GM20431 (cell line): ENCODE results near the gene GHITM.
"Not testable (repeated sequence)": the region's sequence is repeated elsewhere in the genome, so short reads cannot be mapped to it uniquely, and the experiment has no call there.

Source experiments
- in situ Hi-C: fragments of 300-500 bp; cut with MseI, MboI; formaldehyde crosslinking; loops from one replicate; pipeline ENCODE4 v1.15.0; 2020; ENCODE audit warnings: low sequenced_read_pairs; ENCODE audit not compliant: unreplicated experiment

GHITM gene

GRCh38 chr10:84140036-84140379 is 699 bp downstream of the GHITM start:
- in situ Hi-C loops = no loop called here

GRCh38 chr10:84147347-84147746 is 8.0 kb downstream of the GHITM start:
- in situ Hi-C loops = no loop called here

- in situ Hi-C loops = not testable (repeated sequence)
These were observed 8.8 kb downstream of the GHITM start for GRCh38 chr10:84148006-84148597.

- in situ Hi-C loops = loop anchor here (10.0 kb wide), 1 partner anchor 55 kb away; no protein-coding TSS in a partner anchor
These were observed 10.5 kb downstream of the GHITM start for GRCh38 chr10:84149854-84150253.

GRCh38 chr10:84152769-84153168 is 13.5 kb downstream of the GHITM start:
- in situ Hi-C loops = loop anchor here (10.0 kb wide), 1 partner anchor 52 kb away; no protein-coding TSS in a partner anchor

GRCh38 chr10:84155521-84155920 is 16.2 kb downstream of the GHITM start:
- in situ Hi-C loops = loop anchor here (10.0 kb wide), 1 partner anchor 49 kb away; no protein-coding TSS in a partner anchor

- in situ Hi-C loops = loop anchor here (10.0 kb wide), 1 partner anchor 49 kb away; no protein-coding TSS in a partner anchor
These were observed 16.7 kb downstream of the GHITM start for GRCh38 chr10:84156009-84156408.

- in situ Hi-C loops = loop anchor here (10.0 kb wide), 1 partner anchor 48 kb away; no protein-coding TSS in a partner anchor
These were observed 17.5 kb downstream of the GHITM start for GRCh38 chr10:84156768-84157167.

GRCh38 chr10:84158061-84158460 is 18.8 kb downstream of the GHITM start:
- in situ Hi-C loops = loop anchor here (10.0 kb wide), 1 partner anchor 47 kb away; no protein-coding TSS in a partner anchor

- in situ Hi-C loops = loop anchor here (10.0 kb wide), 1 partner anchor 46 kb away; no protein-coding TSS in a partner anchor
These were observed 19.2 kb downstream of the GHITM start for GRCh38 chr10:84158550-84158949.

GRCh38 chr10:84159076-84159685 is 19.9 kb downstream of the GHITM start:
- in situ Hi-C loops = loop anchor here (10.0 kb wide), 1 partner anchor 46 kb away; no protein-coding TSS in a partner anchor

- in situ Hi-C loops = no loop called here
These were observed 21.5 kb downstream of the GHITM start for GRCh38 chr10:84160663-84161362.

GRCh38 chr10:84163996-84164395 is 24.7 kb downstream of the GHITM start:
- in situ Hi-C loops = no loop called here

- in situ Hi-C loops = no loop called here
These were observed 25.1 kb downstream of the GHITM start for GRCh38 chr10:84164442-84164841.

GRCh38 chr10:84166620-84167288 is 27.4 kb downstream of the GHITM start:
- in situ Hi-C loops = no loop called here

- in situ Hi-C loops = not testable (repeated sequence)
These were observed 28.0 kb downstream of the GHITM start for GRCh38 chr10:84167289-84167653.

GRCh38 chr10:84168382-84168781 is 29.1 kb downstream of the GHITM start:
- in situ Hi-C loops = not testable (repeated sequence)

- in situ Hi-C loops = not testable (repeated sequence)
These were observed 31.9 kb downstream of the GHITM start for GRCh38 chr10:84171237-84171636.

- in situ Hi-C loops = not testable (repeated sequence)
These were observed 32.6 kb downstream of the GHITM start for GRCh38 chr10:84171700-84172466.
